Colon (tissue), 2 donors: ENCODE results near the gene PINLYP.

Experiments used
- FAIRE-seq: peaks from 2 replicates; lab custom pipeline; 2012; peaks lifted over from hg19 to GRCh38; lab: Jason Lieb, UNC
- donor health status: control.
- donor health status: control.

PINLYP gene

DNA sequence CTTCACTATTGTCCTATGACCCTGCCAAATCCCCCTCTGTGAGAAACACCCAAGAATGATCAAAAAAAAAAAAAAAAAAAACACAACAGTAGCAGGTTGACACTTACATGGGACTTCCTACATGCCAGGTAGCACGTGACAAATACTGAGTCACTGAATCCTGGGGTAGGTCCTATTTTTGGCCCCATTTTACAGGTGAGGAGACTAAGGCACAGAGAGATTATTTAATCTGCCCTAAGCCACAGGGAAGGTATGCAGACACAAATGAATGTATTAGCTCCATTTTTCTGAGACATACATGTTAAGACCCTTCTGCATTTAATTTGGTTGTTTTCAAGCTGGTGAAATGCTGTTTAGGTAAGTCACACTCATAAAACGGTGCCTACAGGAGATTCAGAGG is 26.9 kb upstream of the PINLYP start:
- FAIRE-seq, result no peak

GRCh38 chr19:43551399-43552197 is 24.0 kb upstream of the PINLYP start:
- FAIRE-seq, result no peak

DNA sequence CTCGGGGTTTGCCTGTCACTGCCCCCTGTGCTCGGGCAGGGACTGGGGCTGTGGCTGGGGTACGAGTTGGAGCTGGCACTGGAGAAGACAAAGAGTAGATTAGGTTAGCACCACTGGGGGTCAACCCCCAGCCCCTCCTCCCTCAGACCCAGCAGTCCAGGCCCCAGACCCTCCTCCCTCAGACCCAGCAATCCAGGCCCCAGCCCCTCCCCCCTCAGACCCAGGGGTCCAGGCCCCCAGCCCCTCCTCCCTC is 23.5 kb upstream of the PINLYP start:
- no peak for FAIRE-seq

DNA sequence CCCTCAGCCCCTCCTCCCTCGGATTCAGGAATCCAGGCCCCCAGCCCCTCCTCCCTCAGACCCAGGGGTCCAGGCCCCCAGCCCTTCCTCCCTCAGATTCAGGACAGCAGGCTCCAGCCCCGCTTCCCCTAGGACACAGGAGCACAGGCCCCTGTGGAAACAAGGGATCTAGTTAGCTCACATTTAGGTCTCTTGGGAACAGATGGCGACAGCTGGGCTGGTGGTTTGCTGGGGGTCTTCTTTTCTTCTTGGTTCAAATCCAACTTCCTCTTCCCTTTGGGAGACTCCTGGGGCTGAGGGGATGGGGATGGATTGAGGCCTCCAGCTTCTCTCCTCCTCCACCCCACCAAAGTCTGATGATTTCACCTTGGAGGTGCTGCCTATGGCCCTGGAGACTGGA is 23.0 kb upstream of the PINLYP start:
- no peak for FAIRE-seq

- no peak for FAIRE-seq
These were observed 21.9 kb upstream of the PINLYP start for GRCh38 chr19:43553656-43554055.

GRCh38 chr19:43554317-43554895 is 21.2 kb upstream of the PINLYP start:
- FAIRE-seq, result no peak

GRCh38 chr19:43555185-43555770 is 20.3 kb upstream of the PINLYP start:
- FAIRE-seq, result no peak

GRCh38 chr19:43560687-43561086 is 14.9 kb upstream of the PINLYP start:
- no peak for FAIRE-seq

- FAIRE-seq, result no peak
These were observed 14.2 kb upstream of the PINLYP start for GRCh38 chr19:43561139-43561970.

GRCh38 chr19:43562226-43562697 is 13.3 kb upstream of the PINLYP start:
- FAIRE-seq, result no peak

DNA sequence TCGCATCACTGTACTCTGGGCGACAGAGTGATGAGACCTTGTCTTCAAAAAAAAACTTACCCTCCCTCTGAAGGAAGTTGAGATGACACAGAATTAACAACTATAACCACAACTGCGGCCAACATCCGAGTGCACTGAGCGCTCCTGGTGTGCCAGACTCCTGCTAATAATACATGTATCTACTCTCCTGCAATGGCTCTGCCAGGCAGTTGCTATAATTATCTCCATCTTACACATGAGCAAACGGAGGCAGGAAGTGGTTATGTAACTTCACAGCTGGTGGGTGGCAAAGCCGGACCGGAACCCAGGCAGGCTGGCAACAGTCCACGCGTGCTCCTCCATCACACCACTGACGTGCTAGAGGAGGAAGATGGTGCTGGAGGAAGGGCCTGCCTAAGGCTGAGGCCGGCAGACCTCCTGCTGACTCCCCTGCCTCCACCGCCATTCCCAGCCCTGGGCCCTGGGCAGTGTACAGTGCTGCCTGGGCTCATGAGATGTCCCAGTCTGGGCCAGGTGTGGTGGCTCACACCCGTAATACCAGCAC is 12.8 kb upstream of the PINLYP start:
- no peak for FAIRE-seq

DNA sequence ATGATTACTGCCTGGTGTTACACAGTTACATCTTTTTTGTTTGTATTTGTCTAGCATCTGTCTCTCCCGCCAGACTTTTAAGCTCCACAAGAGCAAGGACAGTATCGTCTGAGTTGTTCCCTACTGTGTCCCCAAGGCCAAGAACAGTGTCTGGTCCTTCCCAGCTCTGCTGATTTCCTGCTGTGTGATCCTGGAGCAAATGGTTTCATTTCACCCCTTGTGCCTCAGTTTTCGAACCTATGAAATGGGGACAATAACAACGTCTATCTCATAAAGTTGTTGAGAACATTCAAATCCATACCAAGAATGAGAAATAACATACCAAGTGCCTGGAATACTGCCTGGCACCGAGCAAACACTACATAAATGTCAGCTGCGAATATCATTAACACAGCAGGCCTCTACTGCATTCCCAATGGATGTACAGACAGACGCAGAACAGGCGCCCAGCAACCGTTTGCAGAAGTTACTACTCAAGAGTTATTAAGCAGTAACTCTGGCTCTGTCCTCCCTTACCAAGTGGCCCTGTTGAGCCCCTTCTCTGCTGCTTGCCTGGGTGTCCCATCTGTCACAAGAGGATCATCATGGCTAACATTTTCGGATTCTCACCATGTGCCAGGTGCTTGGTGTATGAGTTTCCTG is 11.7 kb upstream of the PINLYP start:
- no peak for FAIRE-seq

DNA sequence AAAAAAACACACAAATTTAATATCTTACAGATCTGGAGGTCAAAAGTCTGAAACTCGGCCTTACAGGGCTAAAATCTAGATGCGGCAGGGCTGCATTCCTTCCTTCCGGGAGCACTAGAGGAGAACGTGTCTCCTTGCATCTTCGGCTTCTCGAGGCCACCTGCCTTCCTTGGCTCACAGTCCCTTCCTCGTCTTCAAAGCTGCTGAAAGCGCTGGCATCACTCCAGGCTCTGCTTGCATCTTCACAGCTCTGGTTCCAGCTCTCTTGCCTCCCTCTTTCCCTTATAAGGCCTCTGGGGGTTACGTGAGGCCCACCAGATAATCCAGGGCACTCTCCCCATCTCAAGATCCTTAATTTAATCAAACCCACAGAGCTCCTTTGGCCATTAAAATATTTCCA is 10.8 kb upstream of the PINLYP start:
- FAIRE-seq, result no peak

- FAIRE-seq, result no peak
These were observed 5.9 kb upstream of the PINLYP start for GRCh38 chr19:43569657-43570056.

DNA sequence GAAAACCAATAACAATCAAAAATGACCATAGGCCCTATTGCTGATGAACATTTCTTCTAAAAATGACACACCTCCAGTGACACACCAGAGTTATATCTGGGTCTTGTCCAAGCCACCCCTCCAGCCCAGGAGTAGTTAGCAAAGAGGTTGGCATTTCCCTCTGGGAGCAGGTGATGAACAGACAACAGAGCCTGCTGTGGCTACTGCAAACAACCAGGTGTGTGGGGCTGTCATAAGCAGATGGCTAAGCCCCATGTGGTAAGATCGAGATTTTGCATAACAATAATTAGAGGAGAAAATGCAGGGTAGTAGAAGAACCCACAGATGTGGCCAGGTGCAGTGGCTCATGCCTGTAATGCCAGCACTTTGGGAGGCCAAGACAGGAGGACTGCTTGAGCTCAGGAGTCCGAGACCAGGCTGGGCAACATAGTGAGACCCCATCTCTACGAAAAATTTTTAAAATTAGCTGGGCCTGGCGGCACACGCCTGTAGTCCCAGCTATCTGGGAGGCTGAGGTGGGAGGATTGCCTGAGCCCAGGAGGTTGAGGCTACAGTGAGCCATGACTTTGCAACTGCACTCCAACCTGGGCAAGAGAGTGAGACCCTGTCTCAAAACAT is 5.3 kb upstream of the PINLYP start:
- FAIRE-seq, result no peak

DNA sequence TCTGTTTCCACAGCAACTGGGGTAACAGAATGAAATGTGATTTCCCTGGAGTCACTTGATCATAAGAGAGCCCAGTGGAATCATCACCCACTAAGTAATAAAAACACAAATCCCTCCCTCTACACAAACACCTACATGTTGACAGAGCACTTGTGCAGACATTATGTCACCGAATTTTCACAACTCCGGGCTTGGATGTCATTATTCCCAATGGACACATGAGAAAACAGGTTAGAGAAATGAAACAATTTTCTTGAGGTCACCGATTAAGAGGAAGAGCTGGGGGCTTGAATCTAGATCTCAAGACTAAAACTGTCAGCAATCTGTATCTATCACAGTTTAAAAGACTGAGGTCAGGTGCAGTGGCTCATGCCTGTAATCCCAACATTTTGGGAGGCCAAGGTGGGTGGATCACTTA is 3.4 kb upstream of the PINLYP start:
- no peak for FAIRE-seq

DNA sequence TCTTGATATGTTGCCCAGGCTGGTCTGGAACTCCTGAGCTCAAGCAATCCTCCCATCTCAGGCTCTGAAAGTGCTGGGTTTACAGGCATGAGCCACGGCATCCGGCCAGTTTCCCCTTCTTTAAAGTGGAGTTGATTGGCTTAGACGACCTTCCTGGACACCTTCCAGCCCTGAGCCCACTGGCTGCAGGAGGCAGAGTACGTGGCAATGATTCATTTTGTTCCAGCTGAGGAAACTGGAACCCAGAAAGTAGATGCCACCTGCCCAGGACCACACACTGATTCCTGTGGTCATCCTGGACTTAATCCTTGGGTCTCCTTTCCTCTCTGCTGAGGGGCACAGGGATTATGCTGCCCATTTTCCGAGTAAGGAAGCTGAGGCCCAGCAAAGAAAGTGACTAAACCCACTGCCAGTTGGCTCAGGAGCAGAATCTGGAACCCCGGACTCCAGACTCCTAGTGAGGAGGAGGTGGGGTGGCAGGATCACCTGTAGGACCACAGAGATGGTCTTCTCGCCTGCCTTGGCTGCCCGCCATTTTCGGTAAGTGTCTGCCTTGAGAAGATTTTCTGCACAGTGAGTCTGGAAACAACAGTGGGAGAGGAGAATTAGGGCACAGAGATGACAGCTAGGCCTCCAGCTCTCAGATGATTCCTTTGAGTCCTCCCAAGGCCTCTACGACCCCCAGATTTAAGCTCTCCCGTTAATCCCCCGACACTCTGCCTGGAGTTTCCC is 1.0 kb upstream of the PINLYP start:
- no peak for FAIRE-seq

- no peak for FAIRE-seq
These were observed 616 bp downstream of the PINLYP start for GRCh38 chr19:43575955-43576878.

DNA sequence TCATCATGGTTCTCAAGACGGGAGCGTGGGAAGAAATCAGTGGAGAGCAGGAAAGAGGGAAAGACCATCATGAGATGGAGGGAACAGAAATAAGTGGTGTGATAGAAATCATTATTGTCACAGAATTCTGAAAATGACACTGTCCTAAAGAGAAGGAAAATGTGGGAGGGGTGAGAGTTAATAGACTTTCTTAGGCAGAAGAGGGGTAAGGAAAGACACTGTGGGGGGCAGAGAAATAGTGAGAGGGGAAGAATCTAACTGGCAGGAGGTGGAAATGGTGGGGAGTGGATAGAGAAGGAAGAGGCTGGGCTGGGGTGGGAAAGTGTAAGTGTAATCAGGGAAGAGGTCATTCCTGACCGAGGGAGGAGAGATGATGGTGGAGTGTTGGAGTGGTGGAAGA is 3.2 kb downstream of the PINLYP start:
- FAIRE-seq, result no peak

DNA sequence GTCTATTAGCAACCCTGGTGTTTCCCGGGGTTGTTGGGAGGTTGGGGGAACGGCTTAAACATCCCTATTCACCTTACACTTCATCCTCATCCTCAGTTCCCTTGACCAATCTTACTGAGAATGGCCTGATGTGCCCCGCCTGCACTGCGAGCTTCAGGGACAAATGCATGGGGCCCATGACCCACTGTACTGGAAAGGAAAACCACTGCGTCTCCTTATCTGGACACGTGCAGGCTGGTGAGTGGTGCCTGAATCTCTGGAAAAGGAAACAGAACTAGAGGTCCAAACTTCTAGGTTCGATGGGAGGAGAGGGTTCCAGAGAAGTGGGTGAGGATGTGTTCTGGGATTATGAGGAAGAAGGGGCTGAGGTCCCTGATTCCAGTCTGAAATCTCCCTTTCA is 5.9 kb downstream of the PINLYP start:
- FAIRE-seq, result no peak
